Uterus (tissue), 2 donors: Measurements from ENCODE around the gene TEPSIN.

ENCODE experiments used
- CTCF ChIP-seq, 4 experiments: fragments of 200-600 bp in 2 of 4; fragments of 450-650 bp in 2 of 4; sonication (generic) in 2 of 4; IDR thresholded peaks; one replicate each; pipeline ENCODE4 v1.5.1; 2016 to 2019; ENCODE audit warnings: antibody characterized with exemption in 4 of 4, mild to moderate bottlenecking in 2 of 4, moderate library complexity in 1 of 4
- POLR2A ChIP-seq, 2 donors: fragments of 450-650 bp; IDR thresholded peaks; one replicate each; pipeline ENCODE4 v1.6.1; 2016; ENCODE audit warnings: antibody characterized with exemption in 2 of 2, mild to moderate bottlenecking in 1 of 2, moderate library complexity in 1 of 2

- TF ChIP-seq CTCF (IDR thresholded peaks at IDR 0.05) (no peak), POLR2A (IDR thresholded peaks at IDR 0.05) (no peak)
Measured at GRCh38 chr17:81180836-81181810, 57.7 kb downstream of the TEPSIN start.
